ENCODE data around the gene SFTA2.
"Not testable (repeated sequence)": the region's sequence is repeated elsewhere in the genome, so short reads cannot be mapped to it uniquely, and the experiment has no call there.

SFTA2 gene

GRCh38 chr6:30931969-30932645 lies at the start of gene SFTA2:
TSS of gene SFTA2 (minus strand) at chr6:30932170. CDS start at chr6:30932096, 74 bp downstream.
- DNase-seq = no peak

- no peak for DNase-seq
Measured at GRCh38 chr6:30979690-30980089, 47.7 kb upstream of the SFTA2 start.

- DNase-seq = no peak
Measured at GRCh38 chr6:30979141-30979540, 47.2 kb upstream of the SFTA2 start.

- DNase-seq = no peak
Measured at GRCh38 chr6:30974490-30975252, 42.7 kb upstream of the SFTA2 start.

- no peak for DNase-seq
Measured at GRCh38 chr6:30972816-30973215, 40.8 kb upstream of the SFTA2 start.

- no peak for DNase-seq
Measured at GRCh38 chr6:30970946-30971345, 39.0 kb upstream of the SFTA2 start.

- not testable (repeated sequence) for DNase-seq
Measured at GRCh38 chr6:30969171-30969570, 37.2 kb upstream of the SFTA2 start.

- DNase-seq = no peak
Measured at GRCh38 chr6:30966154-30966553, 34.2 kb upstream of the SFTA2 start.

GRCh38 chr6:30965140-30965601 lies 33.2 kb upstream of the SFTA2 start:
- DNase-seq = no peak

GRCh38 chr6:30964075-30964474 lies 32.1 kb upstream of the SFTA2 start:
- no peak for DNase-seq

GRCh38 chr6:30963641-30964040 lies 31.7 kb upstream of the SFTA2 start:
- DNase-seq = no peak

GRCh38 chr6:30962716-30963115 lies 30.7 kb upstream of the SFTA2 start:
- DNase-seq = no peak

GRCh38 chr6:30960907-30961673 lies 29.1 kb upstream of the SFTA2 start:
- DNase-seq = no peak

- DNase-seq = no peak
Measured at GRCh38 chr6:30957716-30958115, 25.7 kb upstream of the SFTA2 start.

GRCh38 chr6:30955367-30956042 lies 23.5 kb upstream of the SFTA2 start:
- peak; percentile 71 for DNase-seq

GRCh38 chr6:30954631-30955366 lies 22.8 kb upstream of the SFTA2 start:
- DNase-seq = no peak

GRCh38 chr6:30951907-30952469 lies 20.0 kb upstream of the SFTA2 start:
- DNase-seq = no peak

- no peak for DNase-seq
Measured at GRCh38 chr6:30948811-30949210, 16.8 kb upstream of the SFTA2 start.

GRCh38 chr6:30947231-30947630 lies 15.3 kb upstream of the SFTA2 start:
- no peak for DNase-seq

- DNase-seq = no peak
Measured at GRCh38 chr6:30945281-30945680, 13.3 kb upstream of the SFTA2 start.

- no peak for DNase-seq
Measured at GRCh38 chr6:30944051-30944450, 12.1 kb upstream of the SFTA2 start.

Measured in activated gamma-delta T cell treated with Interleukin-2 at 50 U/mL for 16 hours (primary cell).